ENCODE results near the gene HNF1A. TPM values are rescaled to one million over a fixed set of nuclear protein-coding genes. Genes with fewer than 3 reads are reported as not detected.

HNF1A gene
- total and polyA plus RNA-seq, 10 of the 15 experiments (the other 5 are each of a cell fraction or from before 2014, with no cell fraction given) = 0.10 TPM; not detected in 9

DNA sequence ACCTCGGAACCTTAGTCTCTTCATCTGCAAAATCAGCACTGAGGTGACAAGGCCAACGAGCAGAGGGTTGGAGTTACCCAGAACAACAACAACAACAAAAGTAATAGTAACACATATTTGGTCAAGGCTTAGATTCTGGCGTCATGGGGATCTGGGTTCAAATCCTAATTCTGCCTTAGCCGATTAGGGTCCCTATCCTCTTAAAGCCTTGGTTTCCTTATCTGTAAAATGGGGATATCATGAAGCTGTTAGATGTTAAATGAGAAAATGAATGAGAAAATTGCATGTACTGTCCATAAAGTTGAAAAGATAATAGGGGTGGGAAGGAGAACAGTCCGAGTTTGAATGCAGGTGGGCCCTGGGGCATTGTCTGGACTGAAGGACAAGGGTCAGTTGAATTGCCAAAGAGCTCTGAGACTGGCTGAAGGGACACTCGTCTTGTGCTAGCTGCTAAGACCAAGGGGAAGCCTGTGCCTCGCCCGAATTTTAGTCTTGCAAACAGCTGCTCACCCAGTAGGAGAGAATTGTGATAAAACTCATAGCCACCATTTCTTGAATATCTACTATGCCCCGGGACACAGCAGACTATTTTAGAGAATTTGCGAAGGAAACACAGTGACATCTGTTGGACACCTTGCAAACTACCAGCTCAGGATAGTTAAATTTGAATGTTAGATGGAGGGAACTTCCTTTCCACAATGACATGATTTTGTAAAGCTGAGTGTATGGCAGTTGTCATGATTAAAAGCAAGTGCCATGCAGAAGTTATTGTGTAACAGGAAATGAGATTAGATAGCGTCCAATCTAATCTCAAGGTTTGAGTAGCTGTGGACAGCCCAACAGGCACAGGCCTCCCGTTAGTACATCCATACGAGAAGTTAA is 6.8 kb upstream of the HNF1A start:
- Histone ChIP-seq H3K27ac (ENCODE audit: control insufficient read depth, insufficient read depth) (no peak overlapping the region), H3K9ac (ENCODE audit: control insufficient read depth, insufficient read depth, low read length) (no peak overlapping the region), H3K79me2 (ENCODE audit: control insufficient read depth, insufficient read depth, low read length) (no peaks in the 10 kb centered on the region), H4K20me1 (ENCODE audit: control insufficient read depth, insufficient read depth) (no peaks in the 10 kb centered on the region), H3K4me2 (ENCODE audit: control insufficient read depth, insufficient read depth) (no peak overlapping the region), H2AFZ (ENCODE audit: control insufficient read depth, low read depth, low read length) (peak overlapping the region; percentile 65; the same call in 1 of the 2 replicates), H3K4me1 (ENCODE audit: control insufficient read depth, insufficient read depth, low read length) (no peaks in the 10 kb centered on the region), H3K36me3 (ENCODE audit: control insufficient read depth in 2 of 2, insufficient read depth in 2 of 2, low read length in 1 of 2) (no peaks in the 10 kb centered on the region), H3K9me3 (replicated peaks; ENCODE audit: control insufficient read depth, insufficient read depth, low read length) (no peaks in the 10 kb centered on the region), H3K27me3 (replicated peaks in 1 of 2; ENCODE audit: control insufficient read depth in 2 of 2, insufficient read depth in 2 of 2, low read length in 1 of 2) (no peaks in the 10 kb centered on the region), H3K4me3 (no peak overlapping the region)
- SMC1A ChIA-PET (ENCODE audit: uncharacterized antibody, unreplicated experiment) = interaction anchor here (0.6 to 5.2 kb wide), 72 partner anchors 9 to 394 kb away, joined by 3 to 67 read pairs (median 4); partner anchors contain the start of genes ACADS, MLEC and POP5
- RAD21 ChIA-PET (ENCODE audit: unreplicated experiment) = interaction anchor here (0.5 to 2.7 kb wide), 63 partner anchors 8 to 534 kb away, joined by 3 to 53 read pairs (median 5); partner anchors contain the start of genes ACADS, CABP1, CAMKK2 and COX6A1
- CTCF ChIA-PET = interaction anchor here (0.6 to 4.0 kb wide), 81 partner anchors 9 to 472 kb away, joined by 3 to 73 read pairs (median 4); partner anchors contain the start of genes ACADS, C12orf43, MLEC and POP5
- intact Hi-C loops (cut with micrococcal nuclease; ENCODE audit: unreplicated experiment) = loop anchor here (1.0 to 5.0 kb wide), 6 partner anchors 114 to 388 kb away; partner anchors contain the start of gene UNC119B
- in situ Hi-C loops (cut with MboI) = loop anchor here (5.0 kb wide), 1 partner anchor 324 kb away; no protein-coding TSS in a partner anchor
- ATAC-seq (peak; percentile 95), FAIRE-seq (peak; percentile 98), DNase-seq (ENCODE audit: low read depth, low spot score) (peak; percentile 57)
- POLR2A ChIA-PET = interaction anchor here (0.5 to 1.2 kb wide), 4 partner anchors 23 to 284 kb away, joined by 3 to 7 read pairs (median 6); partner anchors contain the start of gene MLEC
- BruUV-seq (replicated peaks) = no TSS peak
- WGBS (ENCODE audit: insufficient coverage, insufficient replicate concordance, low lambda C conversion rate, missing lambda C conversion rate) = 33% methylated on average over 13 of the region's 13 CpGs
- no peak for TF ChIP-seq NFYB (IDR thresholded peaks at IDR 0.05; ENCODE audit: insufficient read depth, low read depth, low read length)
- peak; percentile 95 for TF ChIP-seq RAD21 (IDR thresholded peaks at IDR 0.05; ENCODE audit: insufficient read depth, low read depth, low read length)
- 0 out of 2 replicates have a peak, but pooled peaks have one; percentile 49 for TF ChIP-seq STAT1 (conservative IDR thresholded peaks at IDR 0.05)
- TF ChIP-seq, protein P1, sequence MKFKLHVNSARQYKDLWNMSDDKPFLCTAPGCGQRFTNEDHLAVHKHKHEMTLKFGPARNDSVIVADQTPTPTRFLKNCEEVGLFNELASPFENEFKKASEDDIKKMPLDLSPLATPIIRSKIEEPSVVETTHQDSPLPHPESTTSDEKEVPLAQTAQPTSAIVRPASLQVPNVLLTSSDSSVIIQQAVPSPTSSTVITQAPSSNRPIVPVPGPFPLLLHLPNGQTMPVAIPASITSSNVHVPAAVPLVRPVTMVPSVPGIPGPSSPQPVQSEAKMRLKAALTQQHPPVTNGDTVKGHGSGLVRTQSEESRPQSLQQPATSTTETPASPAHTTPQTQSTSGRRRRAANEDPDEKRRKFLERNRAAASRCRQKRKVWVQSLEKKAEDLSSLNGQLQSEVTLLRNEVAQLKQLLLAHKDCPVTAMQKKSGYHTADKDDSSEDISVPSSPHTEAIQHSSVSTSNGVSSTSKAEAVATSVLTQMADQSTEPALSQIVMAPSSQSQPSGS (IDR thresholded peaks at IDR 0.05; ENCODE audit: low read length) = no peak
- TF ChIP-seq, protein P2, sequence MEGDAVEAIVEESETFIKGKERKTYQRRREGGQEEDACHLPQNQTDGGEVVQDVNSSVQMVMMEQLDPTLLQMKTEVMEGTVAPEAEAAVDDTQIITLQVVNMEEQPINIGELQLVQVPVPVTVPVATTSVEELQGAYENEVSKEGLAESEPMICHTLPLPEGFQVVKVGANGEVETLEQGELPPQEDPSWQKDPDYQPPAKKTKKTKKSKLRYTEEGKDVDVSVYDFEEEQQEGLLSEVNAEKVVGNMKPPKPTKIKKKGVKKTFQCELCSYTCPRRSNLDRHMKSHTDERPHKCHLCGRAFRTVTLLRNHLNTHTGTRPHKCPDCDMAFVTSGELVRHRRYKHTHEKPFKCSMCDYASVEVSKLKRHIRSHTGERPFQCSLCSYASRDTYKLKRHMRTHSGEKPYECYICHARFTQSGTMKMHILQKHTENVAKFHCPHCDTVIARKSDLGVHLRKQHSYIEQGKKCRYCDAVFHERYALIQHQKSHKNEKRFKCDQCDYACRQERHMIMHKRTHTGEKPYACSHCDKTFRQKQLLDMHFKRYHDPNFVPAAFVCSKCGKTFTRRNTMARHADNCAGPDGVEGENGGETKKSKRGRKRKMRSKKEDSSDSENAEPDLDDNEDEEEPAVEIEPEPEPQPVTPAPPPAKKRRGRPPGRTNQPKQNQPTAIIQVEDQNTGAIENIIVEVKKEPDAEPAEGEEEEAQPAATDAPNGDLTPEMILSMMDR (IDR thresholded peaks at IDR 0.05 in 2 of 3, conservative IDR thresholded peaks at IDR 0.05 in 1 of 3; ENCODE audit: control insufficient read depth in 2 of 3, extremely low read depth in 1 of 3, insufficient read depth in 1 of 3, low read depth in 3 of 3, low read length in 3 of 3) = peak; percentile 72 to 83 (median 79)
- TF ChIP-seq, protein P3, sequence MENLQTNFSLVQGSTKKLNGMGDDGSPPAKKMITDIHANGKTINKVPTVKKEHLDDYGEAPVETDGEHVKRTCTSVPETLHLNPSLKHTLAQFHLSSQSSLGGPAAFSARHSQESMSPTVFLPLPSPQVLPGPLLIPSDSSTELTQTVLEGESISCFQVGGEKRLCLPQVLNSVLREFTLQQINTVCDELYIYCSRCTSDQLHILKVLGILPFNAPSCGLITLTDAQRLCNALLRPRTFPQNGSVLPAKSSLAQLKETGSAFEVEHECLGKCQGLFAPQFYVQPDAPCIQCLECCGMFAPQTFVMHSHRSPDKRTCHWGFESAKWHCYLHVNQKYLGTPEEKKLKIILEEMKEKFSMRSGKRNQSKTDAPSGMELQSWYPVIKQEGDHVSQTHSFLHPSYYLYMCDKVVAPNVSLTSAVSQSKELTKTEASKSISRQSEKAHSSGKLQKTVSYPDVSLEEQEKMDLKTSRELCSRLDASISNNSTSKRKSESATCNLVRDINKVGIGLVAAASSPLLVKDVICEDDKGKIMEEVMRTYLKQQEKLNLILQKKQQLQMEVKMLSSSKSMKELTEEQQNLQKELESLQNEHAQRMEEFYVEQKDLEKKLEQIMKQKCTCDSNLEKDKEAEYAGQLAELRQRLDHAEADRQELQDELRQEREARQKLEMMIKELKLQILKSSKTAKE (IDR thresholded peaks at IDR 0.05; ENCODE audit: low read depth, poor library complexity, severe bottlenecking) = peak; percentile 45
- TF ChIP-seq BHLHE40 (IDR thresholded peaks at IDR 0.05; ENCODE audit: borderline replicate concordance in 1 of 2, low read depth in 2 of 2, low read length in 1 of 2) = 0 out of 4 replicates have a peak, but pooled peaks of 1 of the 2 experiments have one; percentile 4
- peak; percentile 50; the same call in 1 of the 2 replicates for TF ChIP-seq FOXM1 (IDR thresholded peaks at IDR 0.05; ENCODE audit: low read depth, low read length)
- TF ChIP-seq, protein P4, sequence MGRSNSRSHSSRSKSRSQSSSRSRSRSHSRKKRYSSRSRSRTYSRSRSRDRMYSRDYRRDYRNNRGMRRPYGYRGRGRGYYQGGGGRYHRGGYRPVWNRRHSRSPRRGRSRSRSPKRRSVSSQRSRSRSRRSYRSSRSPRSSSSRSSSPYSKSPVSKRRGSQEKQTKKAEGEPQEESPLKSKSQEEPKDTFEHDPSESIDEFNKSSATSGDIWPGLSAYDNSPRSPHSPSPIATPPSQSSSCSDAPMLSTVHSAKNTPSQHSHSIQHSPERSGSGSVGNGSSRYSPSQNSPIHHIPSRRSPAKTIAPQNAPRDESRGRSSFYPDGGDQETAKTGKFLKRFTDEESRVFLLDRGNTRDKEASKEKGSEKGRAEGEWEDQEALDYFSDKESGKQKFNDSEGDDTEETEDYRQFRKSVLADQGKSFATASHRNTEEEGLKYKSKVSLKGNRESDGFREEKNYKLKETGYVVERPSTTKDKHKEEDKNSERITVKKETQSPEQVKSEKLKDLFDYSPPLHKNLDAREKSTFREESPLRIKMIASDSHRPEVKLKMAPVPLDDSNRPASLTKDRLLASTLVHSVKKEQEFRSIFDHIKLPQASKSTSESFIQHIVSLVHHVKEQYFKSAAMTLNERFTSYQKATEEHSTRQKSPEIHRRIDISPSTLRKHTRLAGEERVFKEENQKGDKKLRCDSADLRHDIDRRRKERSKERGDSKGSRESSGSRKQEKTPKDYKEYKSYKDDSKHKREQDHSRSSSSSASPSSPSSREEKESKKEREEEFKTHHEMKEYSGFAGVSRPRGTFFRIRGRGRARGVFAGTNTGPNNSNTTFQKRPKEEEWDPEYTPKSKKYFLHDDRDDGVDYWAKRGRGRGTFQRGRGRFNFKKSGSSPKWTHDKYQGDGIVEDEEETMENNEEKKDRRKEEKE (IDR thresholded peaks at IDR 0.05) = no peak
- TF ChIP-seq CBFB (IDR thresholded peaks at IDR 0.05; ENCODE audit: low read depth) = no peak
- TF ChIP-seq TCF7 (IDR thresholded peaks at IDR 0.05; ENCODE audit: borderline replicate concordance) = no peak
- no peak for TF ChIP-seq GABPA (IDR thresholded peaks at IDR 0.05; ENCODE audit: low read depth)

Data from GM12878 (cell line).